Activated naive CD4-positive, alpha-beta T cell treated with anti-CD3 and anti-CD28 coated beads for 36 hours (primary cell): ENCODE measurements around the gene PGAP6. TPM values are rescaled to one million over a fixed set of nuclear protein-coding genes. Genes with fewer than 3 reads are reported as not detected.
"Not testable (repeated sequence)": the region's sequence is repeated elsewhere in the genome, so short reads cannot be mapped to it uniquely, and the experiment has no call there.

Experiments
- CTCF ChIA-PET: fragments of 350-600 bp; sonication (Branson Sonifier 250); formaldehyde crosslinking; loops from one replicate; lab custom pipeline; 2021; ENCODE audit warnings: antibody characterized with exemption; lab: Charles Lee
- DNase-seq: peaks from one replicate; pipeline ENCODE4 v3.0.0-alpha.2; 2020
- H3K27ac Mint-ChIP-seq: one replicate; pipeline ENCODE4 v1.8.0; 2021; ENCODE audit warnings: mild to moderate bottlenecking, mixed read lengths
- H3K27me3 Mint-ChIP-seq: one replicate; pipeline ENCODE4 v1.8.0; 2021; ENCODE audit warnings: low read depth, mixed read lengths
- H3K36me3 Mint-ChIP-seq: one replicate; pipeline ENCODE4 v1.8.0; 2021; ENCODE audit warnings: low read depth, mixed read lengths
- H3K4me1 Mint-ChIP-seq: one replicate; pipeline ENCODE4 v1.8.0; 2021; ENCODE audit warnings: low read depth, mixed read lengths
- H3K4me3 Mint-ChIP-seq: one replicate; pipeline ENCODE4 v1.8.0; 2021; ENCODE audit warnings: mild to moderate bottlenecking, moderate library complexity, mixed read lengths
- H3K9me3 Mint-ChIP-seq: one replicate; pipeline ENCODE4 v1.8.0; 2021; ENCODE audit warnings: mixed read lengths
- intact Hi-C: fragments of 100-400 bp; cut with micrococcal nuclease; formaldehyde crosslinking; loops from one replicate; pipeline ENCODE4 v1.15.1; 2023
- total RNA-seq, 2 experiments: library from RNA; stranded (reverse); gene quantifications; one replicate each; pipeline ENCODE4 v1.2.3, GENCODE V29; 2021

The PGAP6 gene
- total RNA-seq, 2 experiments from 2014 or later, result 19.9 to 20.9 TPM

- H3K27me3 Mint-ChIP-seq, result no peaks in the 10 kb centered on the region
- CTCF ChIA-PET, result interaction anchor here (1.1 kb wide), 1 partner anchor 251 kb away, joined by 3 read pairs; no protein-coding TSS in a partner anchor
- no peak overlapping the region for H3K27ac Mint-ChIP-seq
- H3K4me1 Mint-ChIP-seq, result peaks cover 18% of the 10 kb centered on the region
- H3K9me3 Mint-ChIP-seq, result no peaks in the 10 kb centered on the region
- no peak for DNase-seq
- no peaks in the 10 kb centered on the region for H3K36me3 Mint-ChIP-seq
- intact Hi-C loops, result no loop called here
- no peak overlapping the region for H3K4me3 Mint-ChIP-seq
These were observed 25.0 kb downstream of the PGAP6 start for GRCh38 chr16:356741-357140.

GRCh38 chr16:354971-355461, 26.8 kb downstream of the PGAP6 start:
- intact Hi-C loops, result loop anchor here (5.0 kb wide), 1 partner anchor 103 kb away; no protein-coding TSS in a partner anchor
- Mint-ChIP-seq H3K4me1 (peaks cover 31% of the 10 kb centered on the region), H3K27ac (no peak overlapping the region), H3K36me3 (peaks cover 4% of the 10 kb centered on the region), H3K9me3 (no peaks in the 10 kb centered on the region), H3K4me3 (no peak overlapping the region), H3K27me3 (no peaks in the 10 kb centered on the region)
- CTCF ChIA-PET, result interaction anchor here (1.5 kb wide), 1 partner anchor 258 kb away, joined by 7 read pairs; no protein-coding TSS in a partner anchor
- no peak for DNase-seq

- CTCF ChIA-PET, result interaction anchor here (1.5 kb wide), 1 partner anchor 258 kb away, joined by 7 read pairs; no protein-coding TSS in a partner anchor
- no peak for DNase-seq
- intact Hi-C loops, result loop anchor here (5.0 kb wide), 1 partner anchor 102 kb away; no protein-coding TSS in a partner anchor
- no peak overlapping the region for H3K4me3 Mint-ChIP-seq
- peaks cover 37% of the 10 kb centered on the region for H3K4me1 Mint-ChIP-seq
- peaks cover 4% of the 10 kb centered on the region for H3K36me3 Mint-ChIP-seq
- no peaks in the 10 kb centered on the region for H3K27me3 Mint-ChIP-seq
- H3K9me3 Mint-ChIP-seq, result no peaks in the 10 kb centered on the region
- no peak overlapping the region for H3K27ac Mint-ChIP-seq
These were observed 27.4 kb downstream of the PGAP6 start for GRCh38 chr16:354291-354881.

GRCh38 chr16:353404-354290, 28.1 kb downstream of the PGAP6 start:
- Mint-ChIP-seq H3K4me1 (peaks cover 41% of the 10 kb centered on the region), H3K27me3 (no peaks in the 10 kb centered on the region), H3K4me3 (no peak overlapping the region), H3K9me3 (no peaks in the 10 kb centered on the region), H3K27ac (no peak overlapping the region), H3K36me3 (peaks cover 4% of the 10 kb centered on the region)
- DNase-seq, result no peak
- intact Hi-C loops, result loop anchor here (1.0 to 5.0 kb wide), 3 partner anchors 17 to 101 kb away; partner anchors contain the start of genes DECR2 and MRPL28
- CTCF ChIA-PET, result interaction anchor here (1.0 kb wide), 1 partner anchor 247 kb away, joined by 3 read pairs; no protein-coding TSS in a partner anchor

GRCh38 chr16:352547-353403, 29.0 kb downstream of the PGAP6 start, which contains the start of gene AXIN1:
AXIN1 (minus strand) TSS chr16:352723; CDS start chr16:347025, 5,698 bp downstream.
- CTCF ChIA-PET, result interaction anchor here (1.0 kb wide), 2 partner anchors 10 to 246 kb away, joined by 3 read pairs; no protein-coding TSS in a partner anchor
- intact Hi-C loops, result loop anchor here (1.0 to 5.0 kb wide), 6 partner anchors 18 to 175 kb away; partner anchors contain the start of genes CAPN15, DECR2 and MRPL28
- peaks cover 4% of the 10 kb centered on the region for H3K36me3 Mint-ChIP-seq
- no peaks in the 10 kb centered on the region for H3K9me3 Mint-ChIP-seq
- DNase-seq, result peak; percentile 100
- peaks cover 48% of the 10 kb centered on the region for H3K4me1 Mint-ChIP-seq
- H3K4me3 Mint-ChIP-seq, result peak within 1 kb of the TSS; percentile 91
- H3K27ac Mint-ChIP-seq, result peak within 1 kb of the TSS; percentile 82
- H3K27me3 Mint-ChIP-seq, result no peaks in the 10 kb centered on the region

- DNase-seq, result no peak
- CTCF ChIA-PET, result interaction anchor here (1.0 kb wide), 2 partner anchors 10 to 245 kb away, joined by 3 read pairs; no protein-coding TSS in a partner anchor
- Mint-ChIP-seq H3K27me3 (no peaks in the 10 kb centered on the region), H3K9me3 (no peaks in the 10 kb centered on the region), H3K36me3 (peaks cover 4% of the 10 kb centered on the region), H3K4me3 (peak overlapping the region; percentile 91), H3K27ac (peak overlapping the region; percentile 82), H3K4me1 (peaks cover 54% of the 10 kb centered on the region)
- intact Hi-C loops, result loop anchor here (1.0 to 5.0 kb wide), 5 partner anchors 27 to 175 kb away; partner anchors contain the start of genes CAPN15 and DECR2
These were observed 29.8 kb downstream of the PGAP6 start for GRCh38 chr16:351804-352520.

- no peaks in the 10 kb centered on the region for H3K27me3 Mint-ChIP-seq
- DNase-seq, result no peak
- H3K4me1 Mint-ChIP-seq, result peaks cover 63% of the 10 kb centered on the region
- CTCF ChIA-PET, result interaction anchor here (0.7 to 2.1 kb wide), 2 partner anchors 11 to 31 kb away, joined by 3 to 6 read pairs; no protein-coding TSS in a partner anchor
- peaks cover 11% of the 10 kb centered on the region for H3K36me3 Mint-ChIP-seq
- no peaks in the 10 kb centered on the region for H3K9me3 Mint-ChIP-seq
- no peak overlapping the region for H3K27ac Mint-ChIP-seq
- intact Hi-C loops, result loop anchor here (5.0 kb wide), 1 partner anchor 98 kb away; no protein-coding TSS in a partner anchor
- peak overlapping the region; percentile 91 for H3K4me3 Mint-ChIP-seq
These were observed 31.6 kb downstream of the PGAP6 start for GRCh38 chr16:350203-350602.

- CTCF ChIA-PET, result interaction anchor here (0.6 to 2.1 kb wide), 2 partner anchors 12 to 33 kb away, joined by 3 to 6 read pairs; no protein-coding TSS in a partner anchor
- H3K27me3 Mint-ChIP-seq, result no peaks in the 10 kb centered on the region
- no peak overlapping the region for H3K4me3 Mint-ChIP-seq
- intact Hi-C loops, result no loop called here
- H3K9me3 Mint-ChIP-seq, result no peaks in the 10 kb centered on the region
- peaks cover 18% of the 10 kb centered on the region for H3K36me3 Mint-ChIP-seq
- peaks cover 63% of the 10 kb centered on the region for H3K4me1 Mint-ChIP-seq
- H3K27ac Mint-ChIP-seq, result no peak overlapping the region
- no peak for DNase-seq
These were observed 32.6 kb downstream of the PGAP6 start for GRCh38 chr16:349211-349610.

- DNase-seq, H3K27ac Mint-ChIP-seq, CTCF ChIA-PET, H3K9me3 Mint-ChIP-seq, intact Hi-C loops, H3K4me3 Mint-ChIP-seq, H3K27me3 Mint-ChIP-seq: not testable (repeated sequence)
- Mint-ChIP-seq H3K4me1 (peaks cover 59% of the 10 kb centered on the region), H3K36me3 (peaks cover 18% of the 10 kb centered on the region)
These were observed 33.3 kb downstream of the PGAP6 start for GRCh38 chr16:348495-348894.

- H3K27me3 Mint-ChIP-seq, result no peaks in the 10 kb centered on the region
- no peak for DNase-seq
- no peak overlapping the region for H3K27ac Mint-ChIP-seq
- no peak overlapping the region for H3K4me3 Mint-ChIP-seq
- intact Hi-C loops, result no loop called here
- peaks cover 70% of the 10 kb centered on the region for H3K4me1 Mint-ChIP-seq
- H3K9me3 Mint-ChIP-seq, result no peaks in the 10 kb centered on the region
- CTCF ChIA-PET, result no interaction called here
- peaks cover 18% of the 10 kb centered on the region for H3K36me3 Mint-ChIP-seq
These were observed 34.6 kb downstream of the PGAP6 start for GRCh38 chr16:347203-347602.

GRCh38 chr16:346587-346986, 35.2 kb downstream of the PGAP6 start:
- peaks cover 75% of the 10 kb centered on the region for H3K4me1 Mint-ChIP-seq
- no peak overlapping the region for H3K4me3 Mint-ChIP-seq
- intact Hi-C loops, result no loop called here
- no peaks in the 10 kb centered on the region for H3K9me3 Mint-ChIP-seq
- H3K27ac Mint-ChIP-seq, result no peak overlapping the region
- H3K36me3 Mint-ChIP-seq, result peaks cover 18% of the 10 kb centered on the region
- CTCF ChIA-PET, result no interaction called here
- DNase-seq, result no peak
- no peaks in the 10 kb centered on the region for H3K27me3 Mint-ChIP-seq
